ENCODE measurements around the gene OR13H1.

DNA sequence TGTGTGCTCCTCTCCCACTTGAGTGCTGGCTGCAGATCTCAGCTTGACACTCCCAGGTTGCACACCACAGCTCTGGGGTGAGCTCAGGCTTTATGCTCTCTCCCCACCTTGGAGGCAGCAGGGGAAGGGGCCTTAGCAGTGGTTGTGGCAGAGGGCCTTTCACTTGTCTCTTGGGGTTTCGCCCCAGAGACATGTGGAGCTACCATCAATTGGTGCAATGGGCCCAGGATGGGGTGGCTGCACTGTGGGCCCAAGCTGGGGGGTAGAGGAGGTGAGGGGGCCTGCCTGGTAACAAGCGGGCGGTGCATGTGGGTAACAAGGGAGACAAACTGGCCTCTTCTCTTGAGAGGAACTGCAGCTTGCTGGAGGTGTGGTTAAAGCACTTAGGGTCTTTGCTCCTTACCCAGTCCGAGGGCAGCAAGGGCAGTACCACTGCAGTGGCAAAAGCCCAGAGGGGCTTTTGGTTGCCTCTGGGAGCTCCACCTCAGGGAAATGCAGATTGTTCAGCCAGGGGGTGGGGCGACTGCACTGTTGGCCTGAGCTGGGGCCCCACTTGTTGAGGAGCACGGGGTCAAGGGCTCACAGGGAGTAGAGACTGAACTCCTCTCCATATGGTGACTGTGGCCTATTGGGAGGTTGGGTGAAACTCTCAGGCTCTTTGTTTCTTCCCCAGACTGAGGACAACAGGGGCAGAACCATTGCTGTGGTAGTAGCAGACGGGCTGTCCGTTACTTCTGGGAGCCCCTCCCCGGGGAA is 30.5 kb upstream of the OR13H1 start:
- TF ChIP-seq, protein P1, sequence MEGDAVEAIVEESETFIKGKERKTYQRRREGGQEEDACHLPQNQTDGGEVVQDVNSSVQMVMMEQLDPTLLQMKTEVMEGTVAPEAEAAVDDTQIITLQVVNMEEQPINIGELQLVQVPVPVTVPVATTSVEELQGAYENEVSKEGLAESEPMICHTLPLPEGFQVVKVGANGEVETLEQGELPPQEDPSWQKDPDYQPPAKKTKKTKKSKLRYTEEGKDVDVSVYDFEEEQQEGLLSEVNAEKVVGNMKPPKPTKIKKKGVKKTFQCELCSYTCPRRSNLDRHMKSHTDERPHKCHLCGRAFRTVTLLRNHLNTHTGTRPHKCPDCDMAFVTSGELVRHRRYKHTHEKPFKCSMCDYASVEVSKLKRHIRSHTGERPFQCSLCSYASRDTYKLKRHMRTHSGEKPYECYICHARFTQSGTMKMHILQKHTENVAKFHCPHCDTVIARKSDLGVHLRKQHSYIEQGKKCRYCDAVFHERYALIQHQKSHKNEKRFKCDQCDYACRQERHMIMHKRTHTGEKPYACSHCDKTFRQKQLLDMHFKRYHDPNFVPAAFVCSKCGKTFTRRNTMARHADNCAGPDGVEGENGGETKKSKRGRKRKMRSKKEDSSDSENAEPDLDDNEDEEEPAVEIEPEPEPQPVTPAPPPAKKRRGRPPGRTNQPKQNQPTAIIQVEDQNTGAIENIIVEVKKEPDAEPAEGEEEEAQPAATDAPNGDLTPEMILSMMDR (conservative IDR thresholded peaks at IDR 0.05 in 1 of 2, IDR thresholded peaks at IDR 0.05 in 1 of 2; ENCODE audit: low read depth in 1 of 2, low read length in 2 of 2) = no peak
- TF ChIP-seq EZH2 (IDR thresholded peaks at IDR 0.05; ENCODE audit: low read length, missing control alignments) = no peak
